ENCODE measurements around the gene ZNF445. TPM values are rescaled to one million over a fixed set of nuclear protein-coding genes. Genes with fewer than 3 reads are reported as not detected.
"Not testable (repeated sequence)": the region's sequence is repeated elsewhere in the genome, so short reads cannot be mapped to it uniquely, and the experiment has no call there.

ZNF445 gene
- total RNA-seq, 1 experiment from 2014 or later = 11.9 TPM

- H3K36me3 ChIP-seq (ENCODE audit: control insufficient read depth, insufficient read depth, low read length) = no peaks in the 10 kb centered on the region
- ATAC-seq = no peak
- intact Hi-C loops (cut with micrococcal nuclease; ENCODE audit: unreplicated experiment) = no loop called here
These were observed 13.0 kb downstream of the ZNF445 start for GRCh38 chr3:44464509-44464908.

GRCh38 chr3:44460050-44460449 lies 17.4 kb downstream of the ZNF445 start:
- BruUV-seq (replicated peaks); H3K4me3 ChIP-seq (ENCODE audit: low read depth in 2 of 2, low read length in 2 of 2); H3K27ac ChIP-seq (ENCODE audit: low read length); in situ Hi-C loops (cut with HindIII; ENCODE audit: low pct_unique_long_range_greater_than_20kb, low sequenced_read_pairs); H3K4me1 ChIP-seq (ENCODE audit: control insufficient read depth, insufficient read depth, low read length); H3K9me3 ChIP-seq (ENCODE audit: control insufficient read depth, insufficient read depth, low read depth, low read length); intact Hi-C loops (cut with micrococcal nuclease; ENCODE audit: unreplicated experiment); ATAC-seq; DNase-seq (ENCODE audit: low read depth, low spot score); H3K27me3 ChIP-seq (ENCODE audit: control insufficient read depth, insufficient read depth, low read length); CTCF ChIA-PET; H3K36me3 ChIP-seq (ENCODE audit: control insufficient read depth, insufficient read depth, low read length); POLR2A ChIA-PET: not testable (repeated sequence)

More at GRCh38 chr3:44464509-44464908, 13.0 kb downstream of the ZNF445 start:
- ChIA-PET POLR2A (no interaction called here), CTCF (no interaction called here)
- Histone ChIP-seq H3K4me3 (ENCODE audit: low read depth in 2 of 2, low read length in 2 of 2) (no peak overlapping the region), H3K27ac (ENCODE audit: low read length) (no peak overlapping the region), H3K9me3 (ENCODE audit: control insufficient read depth, insufficient read depth, low read depth, low read length) (no peaks in the 10 kb centered on the region; the same call in 1 of the 2 replicates), H3K4me1 (ENCODE audit: control insufficient read depth, insufficient read depth, low read length) (no peaks in the 10 kb centered on the region), H3K27me3 (ENCODE audit: control insufficient read depth, insufficient read depth, low read length) (no peaks in the 10 kb centered on the region)
- DNase-seq (ENCODE audit: low read depth, low spot score) = no peak
- in situ Hi-C loops (cut with HindIII; ENCODE audit: low pct_unique_long_range_greater_than_20kb, low sequenced_read_pairs) = no loop called here
- no TSS peak for BruUV-seq (replicated peaks)
- TF ChIP-seq, protein P1, sequence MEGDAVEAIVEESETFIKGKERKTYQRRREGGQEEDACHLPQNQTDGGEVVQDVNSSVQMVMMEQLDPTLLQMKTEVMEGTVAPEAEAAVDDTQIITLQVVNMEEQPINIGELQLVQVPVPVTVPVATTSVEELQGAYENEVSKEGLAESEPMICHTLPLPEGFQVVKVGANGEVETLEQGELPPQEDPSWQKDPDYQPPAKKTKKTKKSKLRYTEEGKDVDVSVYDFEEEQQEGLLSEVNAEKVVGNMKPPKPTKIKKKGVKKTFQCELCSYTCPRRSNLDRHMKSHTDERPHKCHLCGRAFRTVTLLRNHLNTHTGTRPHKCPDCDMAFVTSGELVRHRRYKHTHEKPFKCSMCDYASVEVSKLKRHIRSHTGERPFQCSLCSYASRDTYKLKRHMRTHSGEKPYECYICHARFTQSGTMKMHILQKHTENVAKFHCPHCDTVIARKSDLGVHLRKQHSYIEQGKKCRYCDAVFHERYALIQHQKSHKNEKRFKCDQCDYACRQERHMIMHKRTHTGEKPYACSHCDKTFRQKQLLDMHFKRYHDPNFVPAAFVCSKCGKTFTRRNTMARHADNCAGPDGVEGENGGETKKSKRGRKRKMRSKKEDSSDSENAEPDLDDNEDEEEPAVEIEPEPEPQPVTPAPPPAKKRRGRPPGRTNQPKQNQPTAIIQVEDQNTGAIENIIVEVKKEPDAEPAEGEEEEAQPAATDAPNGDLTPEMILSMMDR (IDR thresholded peaks at IDR 0.05) = no peak
- TF ChIP-seq, protein P2, sequence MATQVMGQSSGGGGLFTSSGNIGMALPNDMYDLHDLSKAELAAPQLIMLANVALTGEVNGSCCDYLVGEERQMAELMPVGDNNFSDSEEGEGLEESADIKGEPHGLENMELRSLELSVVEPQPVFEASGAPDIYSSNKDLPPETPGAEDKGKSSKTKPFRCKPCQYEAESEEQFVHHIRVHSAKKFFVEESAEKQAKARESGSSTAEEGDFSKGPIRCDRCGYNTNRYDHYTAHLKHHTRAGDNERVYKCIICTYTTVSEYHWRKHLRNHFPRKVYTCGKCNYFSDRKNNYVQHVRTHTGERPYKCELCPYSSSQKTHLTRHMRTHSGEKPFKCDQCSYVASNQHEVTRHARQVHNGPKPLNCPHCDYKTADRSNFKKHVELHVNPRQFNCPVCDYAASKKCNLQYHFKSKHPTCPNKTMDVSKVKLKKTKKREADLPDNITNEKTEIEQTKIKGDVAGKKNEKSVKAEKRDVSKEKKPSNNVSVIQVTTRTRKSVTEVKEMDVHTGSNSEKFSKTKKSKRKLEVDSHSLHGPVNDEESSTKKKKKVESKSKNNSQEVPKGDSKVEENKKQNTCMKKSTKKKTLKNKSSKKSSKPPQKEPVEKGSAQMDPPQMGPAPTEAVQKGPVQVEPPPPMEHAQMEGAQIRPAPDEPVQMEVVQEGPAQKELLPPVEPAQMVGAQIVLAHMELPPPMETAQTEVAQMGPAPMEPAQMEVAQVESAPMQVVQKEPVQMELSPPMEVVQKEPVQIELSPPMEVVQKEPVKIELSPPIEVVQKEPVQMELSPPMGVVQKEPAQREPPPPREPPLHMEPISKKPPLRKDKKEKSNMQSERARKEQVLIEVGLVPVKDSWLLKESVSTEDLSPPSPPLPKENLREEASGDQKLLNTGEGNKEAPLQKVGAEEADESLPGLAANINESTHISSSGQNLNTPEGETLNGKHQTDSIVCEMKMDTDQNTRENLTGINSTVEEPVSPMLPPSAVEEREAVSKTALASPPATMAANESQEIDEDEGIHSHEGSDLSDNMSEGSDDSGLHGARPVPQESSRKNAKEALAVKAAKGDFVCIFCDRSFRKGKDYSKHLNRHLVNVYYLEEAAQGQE (IDR thresholded peaks at IDR 0.05; ENCODE audit: insufficient read depth in 1 of 2, low read depth in 2 of 2, low read length in 1 of 2) = no peak
- no peak for TF ChIP-seq POLR2AphosphoS5 (IDR thresholded peaks at IDR 0.05; ENCODE audit: low read depth, low read length)
- TF ChIP-seq SIN3A (IDR thresholded peaks at IDR 0.05; ENCODE audit: borderline replicate concordance, insufficient read depth, low read depth, low read length) = no peak
- no peak for TF ChIP-seq TCF7L2 (IDR thresholded peaks at IDR 0.05; ENCODE audit: low read depth, low read length)

DNA sequence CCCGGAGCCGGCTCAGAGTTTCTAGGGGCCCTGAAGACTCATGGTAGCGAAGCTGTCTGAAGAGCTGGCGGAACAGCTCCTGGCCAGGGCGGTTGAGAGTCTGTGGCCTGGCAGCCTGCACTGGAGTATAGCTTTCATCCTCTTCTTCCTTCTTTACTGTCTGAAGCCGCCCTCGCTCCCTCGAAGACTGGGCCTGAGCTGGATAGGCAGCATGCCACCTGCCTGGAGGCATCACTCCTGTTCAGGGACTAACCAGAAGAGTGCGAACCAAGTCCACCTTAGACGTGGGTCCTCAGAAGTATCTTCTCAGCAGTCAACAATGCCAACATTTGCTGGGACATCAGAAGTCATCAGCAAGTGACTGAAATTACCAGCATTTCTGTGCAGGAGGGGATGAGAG lies 22.2 kb downstream of the ZNF445 start:
- Histone ChIP-seq H3K4me1 (ENCODE audit: control insufficient read depth, insufficient read depth, low read length) (no peaks in the 10 kb centered on the region), H3K36me3 (ENCODE audit: control insufficient read depth, insufficient read depth, low read length) (peaks cover 3% of the 10 kb centered on the region; the same call in 1 of the 2 replicates), H3K4me3 (ENCODE audit: low read depth in 2 of 2, low read length in 2 of 2) (no peak overlapping the region), H3K27me3 (ENCODE audit: control insufficient read depth, insufficient read depth, low read length) (no peaks in the 10 kb centered on the region), H3K27ac (ENCODE audit: low read length) (no peak overlapping the region), H3K9me3 (ENCODE audit: control insufficient read depth, insufficient read depth, low read depth, low read length) (no peaks in the 10 kb centered on the region; the same call in 1 of the 2 replicates)
- ATAC-seq (no peak), DNase-seq (ENCODE audit: low read depth, low spot score) (no peak)
- ChIA-PET POLR2A (interaction anchor here (1.0 kb wide), 1 partner anchor 13 kb away, joined by 4 read pairs; no protein-coding TSS in a partner anchor), CTCF (no interaction called here)
- BruUV-seq (replicated peaks) = no TSS peak
- TF ChIP-seq SIN3A (IDR thresholded peaks at IDR 0.05; ENCODE audit: borderline replicate concordance, insufficient read depth, low read depth, low read length) = no peak
- TF ChIP-seq, protein P2 (IDR thresholded peaks at IDR 0.05; ENCODE audit: insufficient read depth in 1 of 2, low read depth in 2 of 2, low read length in 1 of 2) = no peak
- intact Hi-C loops (cut with micrococcal nuclease; ENCODE audit: unreplicated experiment) (no loop called here), in situ Hi-C loops (cut with HindIII; ENCODE audit: low pct_unique_long_range_greater_than_20kb, low sequenced_read_pairs) (no loop called here)

Measured in Panc1 (cell line).